GM19099 (cell line): ENCODE data around the gene FASTKD1.
A peak's percentile ranks its signal among the peaks of the same experiment; 100 is the strongest.

Experiments used
- POLR2A ChIP-seq: IDR thresholded peaks from 3 replicates; pipeline ENCODE4 v1.6.1; 2011; ENCODE audit warnings: low read depth; ENCODE audit not compliant: insufficient read length; ENCODE audit errors: extremely low read depth

FASTKD1 gene, protein sequence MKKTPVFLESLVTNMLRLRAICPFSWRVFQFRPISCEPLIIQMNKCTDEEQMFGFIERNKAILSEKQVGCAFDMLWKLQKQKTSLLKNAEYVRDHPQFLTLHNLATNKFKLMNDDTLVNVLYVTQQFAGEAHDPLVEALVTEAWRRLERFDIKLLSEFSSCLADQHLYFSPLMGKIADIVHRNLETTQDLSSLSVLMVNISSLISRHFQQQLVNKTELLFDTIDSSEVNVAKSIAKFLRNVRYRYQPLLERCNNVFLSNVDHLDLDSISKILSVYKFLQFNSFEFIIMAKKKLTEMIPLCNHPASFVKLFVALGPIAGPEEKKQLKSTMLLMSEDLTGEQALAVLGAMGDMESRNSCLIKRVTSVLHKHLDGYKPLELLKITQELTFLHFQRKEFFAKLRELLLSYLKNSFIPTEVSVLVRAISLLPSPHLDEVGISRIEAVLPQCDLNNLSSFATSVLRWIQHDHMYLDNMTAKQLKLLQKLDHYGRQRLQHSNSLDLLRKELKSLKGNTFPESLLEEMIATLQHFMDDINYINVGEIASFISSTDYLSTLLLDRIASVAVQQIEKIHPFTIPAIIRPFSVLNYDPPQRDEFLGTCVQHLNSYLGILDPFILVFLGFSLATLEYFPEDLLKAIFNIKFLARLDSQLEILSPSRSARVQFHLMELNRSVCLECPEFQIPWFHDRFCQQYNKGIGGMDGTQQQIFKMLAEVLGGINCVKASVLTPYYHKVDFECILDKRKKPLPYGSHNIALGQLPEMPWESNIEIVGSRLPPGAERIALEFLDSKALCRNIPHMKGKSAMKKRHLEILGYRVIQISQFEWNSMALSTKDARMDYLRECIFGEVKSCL

DNA sequence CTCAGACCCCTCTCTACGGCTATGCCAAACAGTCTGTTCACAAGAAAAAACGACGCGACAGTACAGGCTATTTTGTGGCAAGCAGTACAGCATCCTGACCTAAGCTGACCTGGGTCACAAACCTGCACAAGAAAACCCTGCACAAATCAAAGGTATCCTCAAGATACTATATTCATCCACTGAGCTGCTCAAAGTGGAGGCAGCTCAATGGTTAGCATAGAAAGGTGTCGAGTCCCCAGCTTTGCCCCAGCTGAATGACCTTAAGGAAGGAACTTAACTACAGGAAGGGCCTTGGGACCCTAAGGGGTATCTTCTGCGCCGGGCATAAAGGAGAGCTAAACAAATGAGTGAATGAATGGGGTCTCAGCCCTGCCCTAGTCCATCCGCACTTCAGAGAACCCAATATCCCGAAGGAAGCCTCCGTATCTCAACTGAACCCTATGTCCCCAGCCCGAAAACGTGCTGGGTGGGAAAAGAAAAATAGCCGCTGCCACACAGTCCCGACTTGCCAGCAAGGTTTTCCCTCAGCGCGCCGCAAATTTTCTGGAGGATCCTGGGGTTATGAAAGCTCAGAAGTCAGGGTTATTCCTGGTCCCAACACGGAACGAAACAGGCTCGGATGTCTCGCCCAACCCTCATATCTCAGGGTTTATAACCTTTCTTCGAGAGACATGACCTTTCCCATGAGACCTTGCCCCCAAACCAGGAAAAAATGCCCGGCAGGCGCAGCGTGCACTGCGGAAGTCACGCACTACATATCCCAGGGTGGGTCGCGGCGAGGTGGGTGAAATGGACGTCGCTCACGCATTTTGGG is at the start of gene FASTKD1:
Gene FASTKD1, minus strand, starts transcription at position 706 of the 814 bp plus-strand sequence. CDS start 1,836 bp downstream, outside the sequence.
- TF ChIP-seq POLR2A, result peak; percentile 64

DNA sequence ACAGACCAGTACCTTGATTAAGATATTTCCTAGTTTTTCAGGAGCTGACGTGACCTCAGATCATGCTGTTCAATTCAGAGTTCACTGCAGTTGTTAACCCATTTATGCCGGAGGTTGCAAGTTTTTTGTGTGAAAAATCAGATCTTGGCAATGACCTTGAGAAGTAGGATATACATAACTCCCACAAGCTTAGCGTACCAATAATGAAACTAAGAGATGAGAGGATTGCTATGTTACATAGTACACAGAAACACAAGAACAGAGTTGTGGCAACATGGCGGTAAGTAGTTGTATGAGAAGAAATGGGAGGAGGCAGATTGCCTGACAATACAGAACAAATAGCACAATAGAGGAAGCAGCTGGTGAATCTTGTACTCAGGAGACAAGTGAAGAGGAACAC is 49.6 kb upstream of the FASTKD1 start:
- TF ChIP-seq POLR2A, result no peak

DNA sequence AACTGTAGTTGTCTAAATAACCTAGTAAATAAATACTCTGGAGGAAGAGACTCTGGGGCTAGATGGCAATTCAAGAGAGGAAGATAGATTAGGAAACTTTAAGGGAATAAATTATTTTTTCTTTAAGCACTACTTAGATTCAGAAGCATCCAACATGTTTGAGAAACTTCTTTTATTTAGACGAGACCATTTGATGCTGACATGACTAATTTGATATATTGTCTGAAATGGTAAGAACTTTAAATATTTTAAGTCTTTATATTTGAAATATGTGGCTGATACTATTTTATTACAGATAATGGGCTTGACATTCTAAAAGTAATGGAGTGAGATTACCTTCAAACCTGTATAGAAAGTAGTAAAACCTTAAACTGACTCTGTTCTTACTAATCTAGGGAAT is 46.8 kb upstream of the FASTKD1 start:
- TF ChIP-seq POLR2A, result no peak

DNA sequence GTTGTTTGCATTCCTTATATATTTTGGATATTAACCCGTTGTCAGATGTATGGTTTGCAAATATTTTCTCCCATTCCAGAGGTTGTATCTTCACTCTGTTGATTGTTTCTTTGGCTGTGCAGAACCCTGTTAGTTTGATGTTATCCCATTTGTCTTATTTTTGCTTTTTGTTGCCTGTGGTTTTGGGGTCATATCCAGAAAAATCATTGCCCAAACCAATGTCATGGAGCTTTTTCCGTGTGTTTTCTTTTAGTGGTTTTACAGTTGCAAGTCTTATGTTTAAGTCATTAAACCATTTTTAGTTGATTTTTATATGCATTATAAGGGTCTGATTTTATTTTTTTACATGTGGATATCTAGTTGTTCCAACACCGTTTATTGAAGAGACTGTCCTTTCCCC is 46.3 kb upstream of the FASTKD1 start:
- no peak for TF ChIP-seq POLR2A

DNA sequence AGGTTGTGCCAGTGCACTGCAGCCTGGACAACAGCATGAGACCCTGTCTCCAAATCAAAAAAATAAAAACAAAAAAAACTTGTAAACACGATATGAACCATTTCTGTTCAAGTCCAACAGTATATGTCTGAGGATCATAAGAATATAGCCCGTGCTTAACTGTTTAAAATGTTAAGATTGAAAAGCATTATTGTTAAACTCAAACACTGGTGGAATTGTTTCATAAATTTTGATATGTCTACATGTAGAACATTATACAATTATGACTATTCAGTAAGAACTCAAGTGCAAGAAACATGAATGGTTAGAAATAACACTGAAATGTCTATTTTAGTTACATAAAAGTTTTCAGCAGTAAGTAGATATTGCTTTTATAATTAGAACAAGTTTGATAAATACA is 40.2 kb upstream of the FASTKD1 start:
- TF ChIP-seq POLR2A, result no peak

DNA sequence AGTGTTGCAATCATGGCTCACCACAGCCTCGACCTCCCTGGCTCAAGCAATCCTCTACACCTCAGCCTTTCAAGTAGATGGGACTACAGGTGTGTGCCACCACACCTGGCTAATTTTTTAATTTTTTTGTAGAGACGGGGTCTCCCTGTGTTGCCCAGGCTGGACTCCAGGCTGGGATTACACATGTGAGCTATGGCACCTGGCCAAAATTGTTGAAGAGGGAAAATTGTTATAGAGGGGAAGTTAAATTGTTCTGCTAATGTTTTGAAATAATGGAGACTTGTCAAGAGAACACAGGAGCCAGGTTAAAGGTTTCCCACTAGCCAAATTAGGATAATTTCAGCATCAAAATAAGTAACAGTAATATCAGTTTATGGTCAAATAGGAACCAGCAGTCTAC is 35.6 kb upstream of the FASTKD1 start:
- no peak for TF ChIP-seq POLR2A

DNA sequence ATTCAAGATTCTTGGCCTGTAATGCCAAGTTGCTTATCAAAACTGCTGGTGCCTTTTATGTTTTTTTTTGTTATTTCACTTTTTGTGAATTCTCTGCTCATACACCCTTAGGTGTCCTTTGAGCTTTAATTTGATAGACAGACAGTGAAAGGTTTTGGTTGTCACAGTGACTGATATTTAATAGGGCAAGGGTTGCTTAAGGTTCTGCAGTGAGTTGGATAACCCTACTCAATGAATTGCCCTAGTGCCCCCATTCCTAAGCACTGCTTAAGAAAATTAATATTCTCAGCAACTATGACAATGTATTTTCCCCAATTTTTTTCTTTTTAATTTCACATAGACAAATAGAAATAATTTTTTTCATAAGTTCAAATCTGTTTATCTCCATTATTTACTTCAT is 25.9 kb upstream of the FASTKD1 start:
- no peak for TF ChIP-seq POLR2A

DNA sequence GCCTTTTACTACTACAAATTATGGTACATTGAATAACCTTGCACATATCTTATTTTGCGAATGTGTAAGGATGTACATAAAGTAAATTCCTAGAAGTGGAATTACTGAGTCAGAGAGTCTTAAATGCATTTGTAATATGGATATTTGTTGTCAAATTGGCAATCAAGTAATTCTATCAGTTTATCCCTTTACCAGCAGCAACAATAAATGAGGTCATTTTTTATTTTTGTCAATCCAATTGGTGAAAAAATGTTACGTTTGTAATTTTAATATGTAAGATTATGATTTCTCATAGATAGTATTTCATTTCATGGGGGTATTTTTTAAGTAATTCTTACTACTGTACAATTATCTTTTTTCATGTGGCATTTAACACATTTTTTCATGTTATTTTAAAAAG is 25.3 kb upstream of the FASTKD1 start:
- TF ChIP-seq POLR2A, result no peak

DNA sequence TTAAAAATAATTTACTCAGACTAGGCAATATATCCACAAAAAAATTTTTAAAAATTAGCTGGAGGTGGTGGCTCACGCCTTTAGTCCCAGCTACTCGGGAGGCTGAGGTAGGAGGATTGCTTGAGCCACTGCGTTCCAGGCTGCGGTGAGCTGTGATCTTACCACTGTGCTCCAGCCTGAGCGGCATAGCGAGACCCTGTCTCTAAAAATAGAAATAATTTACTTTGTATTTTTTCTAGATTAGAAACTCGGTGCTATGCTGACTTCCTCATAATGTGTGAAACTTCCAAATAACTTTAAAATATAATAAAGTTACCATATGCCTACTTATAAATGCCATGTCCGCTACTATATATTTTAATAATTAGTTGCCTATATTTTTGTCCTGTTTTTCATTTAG is 17.1 kb upstream of the FASTKD1 start:
- no peak for TF ChIP-seq POLR2A

DNA sequence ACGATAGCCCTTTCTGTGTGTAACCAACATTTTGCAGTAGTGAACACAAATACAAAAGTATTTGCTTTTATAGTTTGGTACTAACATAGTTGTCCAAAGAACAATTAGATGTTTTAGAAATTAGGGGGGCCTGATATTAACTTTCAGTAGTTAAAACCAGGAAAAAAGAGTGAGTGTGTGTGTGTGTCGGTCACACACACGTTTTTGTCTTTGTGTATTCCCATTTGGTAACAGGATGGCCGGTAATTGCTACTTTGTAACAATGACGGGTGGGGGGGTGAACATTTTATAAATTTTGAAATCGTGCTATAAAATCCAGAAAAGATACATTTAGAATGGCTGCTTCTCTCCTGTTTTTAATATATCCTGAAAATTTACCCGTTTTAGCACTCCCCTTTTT is 12.0 kb upstream of the FASTKD1 start:
- no peak for TF ChIP-seq POLR2A

DNA sequence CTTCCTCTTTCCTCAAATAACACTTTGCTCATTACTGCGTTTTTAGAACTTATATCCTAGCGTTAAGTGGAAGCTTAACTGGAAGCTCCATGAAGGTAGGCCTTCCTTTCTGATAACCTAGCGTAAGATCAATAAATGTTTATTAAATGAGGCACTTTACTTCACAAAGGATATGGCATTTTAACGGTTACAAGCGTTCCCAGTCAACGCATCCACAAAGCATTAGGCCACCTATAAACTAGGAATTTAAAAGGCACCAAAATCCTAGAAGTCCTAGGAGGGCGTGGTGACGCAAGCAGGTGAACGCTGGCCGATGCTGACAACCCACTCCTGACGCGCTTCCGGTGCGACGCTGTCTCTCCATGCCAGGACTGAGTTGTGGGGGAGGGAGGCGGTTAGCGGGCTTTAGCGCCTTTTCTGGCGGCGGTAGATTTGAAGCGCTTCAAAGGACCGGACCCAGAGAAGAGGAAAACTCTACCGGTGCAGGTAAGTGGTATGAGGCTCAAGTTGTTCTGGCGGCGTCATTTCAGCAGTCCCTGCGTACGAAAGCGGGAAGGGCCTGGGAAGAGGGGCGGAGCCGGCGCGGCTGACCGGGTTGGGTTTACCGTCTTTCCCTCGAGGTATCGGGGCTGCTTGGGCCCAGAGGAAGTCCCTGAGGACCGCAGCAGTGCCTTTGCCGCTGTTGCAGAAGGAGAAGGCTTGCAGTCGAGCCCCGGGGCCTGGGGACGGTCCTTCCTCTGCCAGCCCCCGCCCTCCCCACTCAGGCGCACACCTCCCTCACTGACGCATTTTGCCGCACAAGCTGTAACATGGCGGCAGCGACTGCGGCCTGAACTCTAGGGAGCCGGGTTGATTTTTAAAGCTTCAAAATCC is 10.6 kb upstream of the FASTKD1 start, which contains the start of gene PPIG:
Gene PPIG, plus strand, starts transcription at position 347 of the 873 bp plus-strand sequence. CDS start 19,691 bp downstream, outside the sequence.
- peak; percentile 64 for TF ChIP-seq POLR2A

DNA sequence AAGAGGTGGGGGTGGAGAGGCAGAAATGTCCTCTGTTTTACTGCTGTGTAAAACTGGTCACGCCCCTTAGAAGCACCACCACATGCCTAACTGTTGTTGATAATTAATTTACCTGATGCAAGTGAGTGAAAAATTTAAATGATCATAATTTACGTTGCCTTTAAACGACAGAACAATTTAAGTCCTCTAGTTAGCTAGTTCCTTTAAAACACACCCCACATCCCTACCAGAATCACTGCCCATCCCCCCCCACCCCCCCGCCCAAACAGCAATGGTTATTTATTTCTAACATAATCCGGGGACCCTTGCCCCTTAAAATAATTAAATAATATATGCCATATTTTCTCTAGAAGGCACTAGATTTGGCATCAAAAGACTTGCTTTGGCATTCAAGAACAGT is 9.9 kb upstream of the FASTKD1 start:
- no peak for TF ChIP-seq POLR2A

DNA sequence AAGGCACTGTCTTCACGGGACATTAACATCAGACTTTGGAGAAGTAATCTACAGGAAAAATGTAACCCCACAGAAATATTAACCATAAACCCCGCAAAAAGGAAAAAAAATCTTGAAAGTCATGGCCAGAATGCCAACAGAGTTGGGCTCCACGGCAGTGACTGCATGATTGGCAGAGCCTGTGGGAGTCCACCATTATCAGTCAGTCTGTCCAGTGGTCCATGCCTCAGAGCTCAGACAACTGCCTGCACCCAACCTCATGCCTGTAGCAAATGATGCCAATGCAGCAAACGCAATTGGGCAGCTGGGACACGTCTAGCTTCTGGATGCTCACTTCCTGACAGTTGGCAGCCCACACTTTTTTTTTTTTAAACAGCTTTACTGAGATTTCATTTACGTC is 5.4 kb upstream of the FASTKD1 start:
- no peak for TF ChIP-seq POLR2A

DNA sequence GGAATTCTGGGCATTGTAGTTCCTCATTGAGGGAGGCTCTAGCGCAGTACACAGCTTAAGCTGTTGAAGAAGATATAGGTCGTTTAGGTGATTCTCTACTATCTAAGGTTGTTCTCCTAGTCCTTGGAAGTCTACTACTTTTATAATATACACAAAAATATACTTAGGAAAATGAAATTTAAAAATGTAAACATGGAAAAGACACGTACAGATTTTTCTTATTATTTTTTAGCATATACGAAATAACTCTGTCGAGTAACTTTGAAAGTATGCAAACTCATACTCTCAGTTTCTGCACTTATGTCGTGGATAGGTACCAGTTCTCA is 272 bp upstream of the FASTKD1 start:
- TF ChIP-seq POLR2A, result no peak
